OCI-LY3 (cell line): ENCODE measurements around the gene NCOA3.

Experiments
- H2AFZ ChIP-seq: fragments of 200-600, 300-600 bp; shearing (Covaris generic); 2 replicates; pipeline ENCODE4 v1.6.0; 2014; ENCODE audit warnings: antibody characterized with exemption, low read depth, low read length
- H3K27ac ChIP-seq: fragments of 200-600, 300-600 bp; sonication (generic); 2 replicates; pipeline ENCODE4 v1.5.1; 2014; ENCODE audit warnings: mild to moderate bottlenecking, low read length, moderate library complexity, mixed read lengths
- H3K27me3 ChIP-seq: fragments of 200-600, 300-600 bp; sonication (generic); 2 replicates; pipeline ENCODE4 v1.6.1; 2014; ENCODE audit warnings: low read depth, low read length, mixed read lengths
- H3K36me3 ChIP-seq: fragments of 200-600, 300-600 bp; sonication (generic); replicated peaks from 2 replicates; pipeline ENCODE3; 2014; ENCODE audit warnings: low read depth, low read length, mixed read lengths
- H3K4me1 ChIP-seq: fragments of 300-600, 200-600 bp; sonication (generic); 2 replicates; pipeline ENCODE4 v1.6.1; 2014; ENCODE audit warnings: low read length, mixed read lengths
- H3K4me2 ChIP-seq: fragments of 200-600, 300-600 bp; sonication (generic); 2 replicates; pipeline ENCODE4 v1.6.1; 2014; ENCODE audit warnings: low read length, mixed read lengths
- H3K4me3 ChIP-seq: fragments of 300-600, 200-600 bp; sonication (generic); 2 replicates; pipeline ENCODE4 v1.5.1; 2014; ENCODE audit warnings: antibody characterized with exemption, mild to moderate bottlenecking, low read length, moderate library complexity
- H3K79me2 ChIP-seq: fragments of 300-600, 200-600 bp; shearing (Covaris generic); 2 replicates; pipeline ENCODE4 v1.6.1; 2014; ENCODE audit warnings: mild to moderate bottlenecking, low read length, mixed read lengths
- H3K9ac ChIP-seq: fragments of 300-600, 200-600 bp; shearing (Covaris generic); 2 replicates; pipeline ENCODE4 v1.6.0; 2014; ENCODE audit warnings: mild to moderate bottlenecking, low read length, moderate library complexity
- H3K9me3 ChIP-seq: fragments of 200-600, 300-600 bp; shearing (Covaris generic); 2 replicates; pipeline ENCODE4 v1.6.1; 2014; ENCODE audit warnings: low read length, mixed read lengths; ENCODE audit not compliant: insufficient read depth
- H4K20me1 ChIP-seq: fragments of 200-600, 300-600 bp; sonication (generic); 2 replicates; pipeline ENCODE4 v1.6.1; 2016; ENCODE audit warnings: low read length, mixed read lengths; ENCODE audit not compliant: insufficient read depth
- CTCF ChIP-seq: fragments of 200-600, 300-600 bp; sonication (generic); IDR thresholded peaks from 2 replicates; pipeline ENCODE4 v1.5.1; 2014; ENCODE audit warnings: antibody characterized with exemption, low read length, low read depth
- EZH2phosphoT487 ChIP-seq: fragments of 200-600 bp; shearing (Covaris generic); IDR thresholded peaks from 2 replicates; pipeline ENCODE4 v1.6.1; 2018; ENCODE audit warnings: antibody characterized with exemption, mixed run types, low read depth

The NCOA3 gene

GRCh38 chr20:47648943-47649342 is 147.3 kb downstream of the NCOA3 start:
- H4K20me1 ChIP-seq, result peaks cover 29% of the 10 kb centered on the region
- H3K4me2 ChIP-seq, result no peak overlapping the region
- H3K27me3 ChIP-seq, result no peaks in the 10 kb centered on the region
- H3K9me3 ChIP-seq, result no peaks in the 10 kb centered on the region
- no peak overlapping the region for H3K4me3 ChIP-seq
- no peaks in the 10 kb centered on the region for H3K4me1 ChIP-seq
- H3K9ac ChIP-seq, result no peak overlapping the region
- peaks cover 78% of the 10 kb centered on the region for H3K36me3 ChIP-seq
- H3K79me2 ChIP-seq, result peaks cover 3% of the 10 kb centered on the region; the same call in 1 of the 2 replicates
- no peak for TF ChIP-seq EZH2phosphoT487
- no peak for TF ChIP-seq CTCF
- H2AFZ ChIP-seq, result no peak overlapping the region
- no peak overlapping the region for H3K27ac ChIP-seq

GRCh38 chr20:47652301-47652700 is 150.6 kb downstream of the NCOA3 start:
- H3K36me3 ChIP-seq, result peaks cover 76% of the 10 kb centered on the region

GRCh38 chr20:47652794-47653193 is 151.1 kb downstream of the NCOA3 start:
- Histone ChIP-seq H3K27ac (no peak overlapping the region), H3K9ac (no peak overlapping the region), H3K27me3 (no peaks in the 10 kb centered on the region), H2AFZ (no peak overlapping the region), H3K4me3 (no peak overlapping the region), H3K36me3 (peaks cover 78% of the 10 kb centered on the region), H3K9me3 (no peaks in the 10 kb centered on the region), H4K20me1 (0 out of 2 replicates have a peak, but pooled peaks cover 9% of the 10 kb centered on the region), H3K79me2 (no peaks in the 10 kb centered on the region), H3K4me2 (no peak overlapping the region), H3K4me1 (no peaks in the 10 kb centered on the region)
- TF ChIP-seq EZH2phosphoT487, result no peak
- TF ChIP-seq CTCF, result no peak

More at GRCh38 chr20:47652301-47652700, 150.6 kb downstream of the NCOA3 start:
- Histone ChIP-seq H3K4me2 (no peak overlapping the region), H2AFZ (no peak overlapping the region), H3K9me3 (no peaks in the 10 kb centered on the region), H4K20me1 (peaks cover 7% of the 10 kb centered on the region; the same call in 1 of the 2 replicates), H3K4me3 (no peak overlapping the region), H3K9ac (no peak overlapping the region), H3K27ac (no peak overlapping the region), H3K4me1 (no peaks in the 10 kb centered on the region), H3K27me3 (no peaks in the 10 kb centered on the region), H3K79me2 (no peaks in the 10 kb centered on the region)
- TF ChIP-seq CTCF (no peak), EZH2phosphoT487 (no peak)

- Histone ChIP-seq H3K4me2 (no peak overlapping the region), H3K27me3 (no peaks in the 10 kb centered on the region), H2AFZ (no peak overlapping the region), H3K9ac (no peak overlapping the region), H3K9me3 (no peaks in the 10 kb centered on the region), H3K4me1 (no peaks in the 10 kb centered on the region), H4K20me1 (peaks cover 18% of the 10 kb centered on the region), H3K79me2 (no peaks in the 10 kb centered on the region), H3K4me3 (no peak overlapping the region), H3K36me3 (peaks cover 84% of the 10 kb centered on the region), H3K27ac (no peak overlapping the region)
- TF ChIP-seq CTCF (no peak), EZH2phosphoT487 (no peak)
Observed at GRCh38 chr20:47653869-47654268, 152.2 kb downstream of the NCOA3 start.
